Liver (tissue), 3 donors: ENCODE data around the gene EMP2.

Source experiments
- ATF3 ChIP-seq: IDR thresholded peaks from 2 replicates; pipeline ENCODE4 v1.6.1; 2016; ENCODE audit warnings: antibody characterized with exemption
- CTCF ChIP-seq: fragments of 150-350 bp; IDR thresholded peaks from 2 replicates; pipeline ENCODE4 v1.5.1; 2017; ENCODE audit warnings: improper control_type of control experiment, low read depth, low read length; ENCODE audit not compliant: missing input control
- RAD21 ChIP-seq, 2 donors: IDR thresholded peaks; 2 replicates each; pipeline ENCODE4 v1.6.1; 2016; ENCODE audit warnings: antibody characterized with exemption in 2 of 2, mild to moderate bottlenecking in 2 of 2
- SP1 ChIP-seq: IDR thresholded peaks from 2 replicates; pipeline ENCODE4 v1.6.1; 2018; ENCODE audit warnings: antibody characterized with exemption, mild to moderate bottlenecking
- TAF1 ChIP-seq: conservative IDR thresholded peaks from 2 replicates; pipeline ENCODE4 v1.6.1; 2016; ENCODE audit warnings: antibody characterized with exemption, mild to moderate bottlenecking
- donor health status: healthy.
- donor health status: healthy.

- TF ChIP-seq CTCF, result no peak
- no peak for TF ChIP-seq RAD21 (IDR thresholded peaks at IDR 0.05)
- TF ChIP-seq SP1, result no peak
- no peak for TF ChIP-seq TAF1
- no peak for TF ChIP-seq ATF3
Measured at GRCh38 chr16:10607157-10607556, 26.8 kb upstream of the EMP2 start.
